A673 (cell line): Measurements from ENCODE around the gene LCE1B. TPM values are rescaled to one million over a fixed set of nuclear protein-coding genes. Genes with fewer than 3 reads are reported as not detected.

Source experiments
- BruUV-seq: library from RNA; stranded (reverse); fragments of 400-500 nt; replicated peaks from 2 replicates; lab custom pipeline; 2021; lab: Mats Ljungman, UMichigan
- CTCF ChIA-PET: fragments of 300-600 bp; sonication (Branson Sonifier 250); formaldehyde crosslinking; loops from one replicate; lab custom pipeline; 2022; ENCODE audit warnings: antibody characterized with exemption; lab: Charles Lee
- POLR2A ChIA-PET: fragments of 300-600 bp; sonication (Branson Sonifier 250); formaldehyde crosslinking; loops from one replicate; lab custom pipeline; 2022; ENCODE audit warnings: antibody characterized with exemption; ENCODE audit not compliant: low non-redundant PET; lab: Charles Lee
- DNase-seq: peaks from one replicate; pipeline ENCODE4 v3.0.0-alpha.2; 2015; ENCODE audit warnings: low spot score
- H3K27ac ChIP-seq: fragments of 200-600 bp; sonication (generic); 2 replicates; pipeline ENCODE4 v1.5.1; 2016; ENCODE audit warnings: mixed run types, low read depth, mild to moderate bottlenecking, mixed read lengths, antibody characterized with exemption, low read length; ENCODE audit not compliant: poor library complexity, severe bottlenecking
- H3K27me3 ChIP-seq: fragments of 200-600 bp; sonication (generic); replicated peaks from 2 replicates; pipeline ENCODE4 v1.6.1; 2017; ENCODE audit warnings: mixed run types, low read depth, mild to moderate bottlenecking, mixed read lengths, antibody characterized with exemption, low read length; ENCODE audit not compliant: insufficient read depth, poor library complexity
- H3K36me3 ChIP-seq: fragments of 200-600 bp; sonication (generic); 2 replicates; pipeline ENCODE4 v1.6.1; 2016; ENCODE audit warnings: mixed run types, mild to moderate bottlenecking, mixed read lengths, antibody characterized with exemption, low read length; ENCODE audit not compliant: insufficient read depth, poor library complexity, severe bottlenecking
- H3K4me1 ChIP-seq: fragments of 200-600 bp; sonication (generic); 2 replicates; pipeline ENCODE4 v1.6.1; 2017; ENCODE audit warnings: mixed run types, mild to moderate bottlenecking, mixed read lengths, antibody characterized with exemption, low read length; ENCODE audit not compliant: insufficient read depth, poor library complexity, severe bottlenecking
- H3K4me3 ChIP-seq: fragments of 200-600 bp; sonication (generic); 2 replicates; pipeline ENCODE4 v1.5.1; 2016; ENCODE audit warnings: low read depth, mixed run types, mild to moderate bottlenecking, mixed read lengths, low read length; ENCODE audit not compliant: poor library complexity, severe bottlenecking
- H3K9me3 ChIP-seq: fragments of 200-600 bp; sonication (generic); 2 replicates; pipeline ENCODE4 v1.6.1; 2016; ENCODE audit warnings: mixed run types, low read depth, mild to moderate bottlenecking, mixed read lengths, antibody characterized with exemption, low read length; ENCODE audit not compliant: poor library complexity, severe bottlenecking
- EZH2 ChIP-seq: fragments of 200-600 bp; sonication (generic); IDR thresholded peaks from 2 replicates; pipeline ENCODE4 v1.6.1; 2017; ENCODE audit warnings: borderline replicate concordance, low read depth, mild to moderate bottlenecking, mixed read lengths, antibody characterized with exemption, low read length; ENCODE audit not compliant: poor library complexity, severe bottlenecking
- intact Hi-C: fragments of 100-400 bp; cut with micrococcal nuclease; formaldehyde crosslinking; loops from one replicate; pipeline ENCODE4 v1.10.0; 2022; ENCODE audit not compliant: unreplicated experiment
- total RNA-seq: library from RNA; stranded (reverse); gene quantifications from 2 replicates; pipeline ENCODE4 v1.2.3, GENCODE V29; 2021
- TF ChIP-seq, protein P1 (sequence below): fragments of 300-800, 200-600 bp; sonication (generic); conservative IDR thresholded peaks from 2 replicates; pipeline ENCODE4 v1.5.1; 2017; ENCODE audit warnings: low read depth, mild to moderate bottlenecking, antibody characterized with exemption, low read length, moderate library complexity, mixed read lengths

Gene LCE1B
- total RNA-seq, 1 experiment from 2014 or later: not detected

DNA sequence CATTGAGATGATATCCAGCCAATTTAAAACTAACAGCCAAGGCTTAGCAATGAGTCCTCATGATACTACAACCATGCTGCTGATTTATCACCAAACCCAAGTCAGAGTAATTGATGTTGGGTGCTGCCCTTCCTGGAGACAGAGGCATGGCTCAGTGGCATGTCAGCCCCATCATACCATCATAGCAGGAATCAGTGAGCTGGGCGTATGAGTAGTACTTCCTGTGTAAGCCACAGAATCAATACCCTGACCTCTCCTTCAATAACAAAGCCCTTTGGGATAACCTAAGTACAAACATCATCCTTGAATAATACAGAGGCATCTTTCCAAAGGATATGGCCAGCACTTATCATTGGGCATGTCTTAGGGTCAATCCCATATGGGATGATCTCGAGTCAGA, 28.7 kb upstream of the LCE1B start:
- ChIA-PET CTCF (no interaction called here), POLR2A (no interaction called here)
- no peaks in the 10 kb centered on the region for H3K4me1 ChIP-seq
- intact Hi-C loops: no loop called here
- no peak overlapping the region for H3K27ac ChIP-seq
- no TSS peak for BruUV-seq
- H3K27me3 ChIP-seq: peaks cover 45% of the 10 kb centered on the region
- H3K4me3 ChIP-seq: no peak overlapping the region
- H3K36me3 ChIP-seq: no peaks in the 10 kb centered on the region
- no peaks in the 10 kb centered on the region for H3K9me3 ChIP-seq
- no peak for TF ChIP-seq EZH2
- TF ChIP-seq, protein P1, sequence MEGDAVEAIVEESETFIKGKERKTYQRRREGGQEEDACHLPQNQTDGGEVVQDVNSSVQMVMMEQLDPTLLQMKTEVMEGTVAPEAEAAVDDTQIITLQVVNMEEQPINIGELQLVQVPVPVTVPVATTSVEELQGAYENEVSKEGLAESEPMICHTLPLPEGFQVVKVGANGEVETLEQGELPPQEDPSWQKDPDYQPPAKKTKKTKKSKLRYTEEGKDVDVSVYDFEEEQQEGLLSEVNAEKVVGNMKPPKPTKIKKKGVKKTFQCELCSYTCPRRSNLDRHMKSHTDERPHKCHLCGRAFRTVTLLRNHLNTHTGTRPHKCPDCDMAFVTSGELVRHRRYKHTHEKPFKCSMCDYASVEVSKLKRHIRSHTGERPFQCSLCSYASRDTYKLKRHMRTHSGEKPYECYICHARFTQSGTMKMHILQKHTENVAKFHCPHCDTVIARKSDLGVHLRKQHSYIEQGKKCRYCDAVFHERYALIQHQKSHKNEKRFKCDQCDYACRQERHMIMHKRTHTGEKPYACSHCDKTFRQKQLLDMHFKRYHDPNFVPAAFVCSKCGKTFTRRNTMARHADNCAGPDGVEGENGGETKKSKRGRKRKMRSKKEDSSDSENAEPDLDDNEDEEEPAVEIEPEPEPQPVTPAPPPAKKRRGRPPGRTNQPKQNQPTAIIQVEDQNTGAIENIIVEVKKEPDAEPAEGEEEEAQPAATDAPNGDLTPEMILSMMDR: no peak
- DNase-seq: no peak

DNA sequence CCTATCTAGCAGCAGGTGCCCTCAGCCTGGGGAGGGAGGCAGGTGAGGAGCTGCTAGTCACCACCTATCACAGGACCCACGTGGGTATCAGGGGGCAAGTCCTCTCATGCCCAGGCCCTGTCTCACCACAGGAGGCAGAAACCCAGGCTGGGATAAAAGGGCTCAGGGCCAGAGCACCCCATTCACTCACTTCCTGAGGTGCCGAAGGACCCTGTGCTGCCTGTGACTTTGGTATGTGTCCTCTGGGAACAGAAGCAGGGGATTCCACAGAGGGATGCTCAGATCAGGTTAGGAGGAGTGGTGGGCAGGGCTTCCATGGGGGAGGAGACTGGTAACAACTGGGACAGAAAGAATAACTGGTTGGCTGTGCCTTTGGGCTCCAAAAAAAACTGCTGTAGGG, 25.7 kb upstream of the LCE1B start, which contains the start of gene LCE1E:
Gene LCE1E, plus strand, starts transcription at position 181 of the 400 bp plus-strand sequence. CDS start 1,043 bp downstream, outside the sequence.
- ChIA-PET CTCF (no interaction called here), POLR2A (no interaction called here)
- Histone ChIP-seq H3K9me3 (no peaks in the 10 kb centered on the region), H3K4me1 (no peaks in the 10 kb centered on the region), H3K4me3 (no peak within 1 kb of the TSS), H3K36me3 (no peaks in the 10 kb centered on the region), H3K27me3 (peaks cover 28% of the 10 kb centered on the region), H3K27ac (no peak within 1 kb of the TSS)
- TF ChIP-seq, protein P1: no peak
- no peak for TF ChIP-seq EZH2
- no TSS peak for BruUV-seq
- intact Hi-C loops: no loop called here
- no peak for DNase-seq

DNA sequence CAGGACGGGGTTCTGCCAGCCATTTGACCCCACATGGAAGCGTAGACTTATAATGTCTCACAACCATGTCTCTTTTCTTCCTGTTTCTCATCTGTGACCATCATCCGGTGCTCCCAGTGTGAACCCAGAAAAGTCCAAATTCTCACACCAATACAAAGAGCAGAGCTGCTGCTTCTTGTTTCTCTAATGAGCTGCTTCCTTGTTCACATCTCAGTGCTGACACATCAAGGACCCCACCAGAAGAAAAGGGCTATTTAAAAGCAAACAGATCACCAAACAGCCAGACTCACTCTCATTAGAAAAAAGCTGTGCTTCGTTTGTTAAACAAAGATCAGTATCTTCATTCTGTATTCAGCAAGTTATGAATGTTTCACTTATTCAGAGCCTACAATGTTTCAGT, 16.1 kb upstream of the LCE1B start:
- intact Hi-C loops: no loop called here
- BruUV-seq: no TSS peak
- Histone ChIP-seq H3K27ac (no peak overlapping the region), H3K4me3 (no peak overlapping the region), H3K9me3 (no peaks in the 10 kb centered on the region), H3K4me1 (no peaks in the 10 kb centered on the region), H3K36me3 (no peaks in the 10 kb centered on the region), H3K27me3 (peaks cover 8% of the 10 kb centered on the region)
- no peak for DNase-seq
- ChIA-PET CTCF (no interaction called here), POLR2A (no interaction called here)
- TF ChIP-seq EZH2: no peak
- TF ChIP-seq, protein P1: no peak
